HG03135 (cell line): ENCODE measurements around the gene SLC16A8.
"Not testable (repeated sequence)": the region's sequence is repeated elsewhere in the genome, so short reads cannot be mapped to it uniquely, and the experiment has no call there.

Experiments used
- ATAC-seq: cut with Tn5 transposase; IDR thresholded peaks from one replicate; pipeline ENCODE4 v1.9.1; 2021; ENCODE audit warnings: mild to moderate bottlenecking, moderate library complexity; ENCODE audit not compliant: unreplicated experiment

The SLC16A8 gene

DNA sequence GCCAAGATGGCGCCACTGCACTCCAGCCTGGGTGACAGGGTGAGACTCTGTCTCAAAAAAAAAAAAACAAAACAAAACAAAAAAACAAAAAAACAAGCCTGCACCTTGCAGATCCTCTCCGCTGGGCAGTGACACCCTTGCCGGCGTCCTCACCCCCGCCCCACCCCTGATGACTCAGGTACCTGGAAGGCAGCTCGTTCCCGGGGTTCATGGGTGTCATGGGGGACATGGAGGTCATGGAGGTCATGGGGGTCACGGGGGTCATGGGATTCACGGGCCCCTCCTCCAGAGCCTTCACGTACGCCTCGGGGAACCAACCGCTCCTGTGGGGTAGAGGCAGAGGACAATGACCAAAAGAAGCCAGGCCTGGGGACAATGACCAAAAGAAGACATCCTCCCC is 3.0 kb upstream of the SLC16A8 start:
- no peak for ATAC-seq

DNA sequence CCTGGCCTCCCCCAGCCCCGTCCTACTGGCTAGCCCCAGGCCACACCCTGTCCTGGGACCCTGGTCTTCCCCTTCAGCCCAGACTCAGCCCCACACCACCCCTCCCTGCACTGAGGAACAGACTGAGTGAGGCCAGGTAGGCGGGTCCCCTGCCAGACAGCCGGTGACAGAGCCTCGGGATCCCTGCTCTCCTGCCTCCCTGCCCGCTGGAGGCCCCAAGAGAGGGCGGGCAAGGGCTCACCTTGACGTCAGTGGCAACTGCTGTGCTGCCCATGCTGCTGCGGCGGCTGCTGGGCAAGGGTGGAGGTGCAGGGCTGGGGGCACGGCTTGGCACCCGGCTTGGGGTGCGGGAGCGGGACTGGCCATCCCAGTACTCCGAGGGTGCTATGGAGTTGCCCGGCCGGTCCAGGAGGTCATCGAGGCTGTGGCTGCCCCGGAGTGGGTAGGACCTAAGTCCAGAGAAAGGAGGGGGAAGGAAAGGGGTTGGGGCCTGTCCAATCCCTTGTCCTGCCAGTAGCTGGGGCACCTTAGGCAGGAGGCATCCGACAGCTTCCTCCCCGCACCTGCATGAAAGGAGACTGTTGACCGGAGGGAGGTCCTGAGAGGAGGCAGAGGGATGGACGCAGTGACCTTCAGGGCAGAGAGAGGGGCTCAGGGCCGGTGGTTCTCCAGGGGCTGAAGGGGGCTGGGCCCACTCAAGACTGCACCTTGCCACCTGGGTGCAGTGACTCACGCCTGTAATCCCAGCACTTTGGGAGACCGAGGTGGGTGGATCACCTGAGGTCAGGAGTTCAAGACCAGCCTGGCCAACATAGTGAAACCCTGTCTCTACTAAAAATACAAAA is 2.2 kb upstream of the SLC16A8 start:
- no peak for ATAC-seq

DNA sequence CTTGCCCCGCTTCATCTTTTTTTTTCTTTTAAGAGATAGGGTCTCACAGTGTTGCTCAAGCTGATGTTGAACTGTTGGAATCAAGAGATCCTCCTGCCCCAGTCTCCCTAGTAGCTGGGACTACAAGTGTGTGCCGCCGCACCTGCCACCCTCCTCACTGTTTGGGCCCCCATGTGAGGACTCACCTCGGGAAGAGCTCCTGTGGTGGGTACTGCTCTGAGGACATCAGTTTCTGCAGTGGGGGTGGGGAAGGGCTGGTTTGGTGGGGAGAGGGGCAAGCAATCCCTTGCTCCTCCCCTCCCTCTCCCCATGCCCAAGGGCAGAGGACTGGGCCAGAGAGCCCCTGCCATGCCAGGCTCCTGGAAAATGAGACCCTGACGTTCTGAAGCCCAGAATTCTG is 1.5 kb upstream of the SLC16A8 start:
- no peak for ATAC-seq

DNA sequence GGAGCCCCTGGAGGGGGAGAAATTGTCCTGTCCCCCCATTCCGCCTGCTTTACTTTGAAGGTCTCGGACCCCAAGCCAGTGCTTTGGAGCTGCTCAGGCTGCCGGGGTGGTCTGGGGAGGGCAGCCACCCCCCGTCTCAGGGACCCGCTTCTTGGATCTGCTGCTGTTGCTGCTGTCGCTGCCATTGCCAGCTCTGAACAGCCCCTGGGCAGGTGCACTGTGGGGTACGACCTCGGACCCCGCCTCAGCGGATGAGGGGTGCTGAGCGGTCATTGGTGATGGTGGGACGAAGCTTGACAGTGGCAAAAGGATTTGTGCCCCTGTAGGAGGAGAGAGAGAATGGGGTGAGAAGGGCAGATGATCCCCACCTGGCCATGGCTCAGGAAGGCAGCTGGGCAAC is 1.1 kb upstream of the SLC16A8 start:
- no peak for ATAC-seq

DNA sequence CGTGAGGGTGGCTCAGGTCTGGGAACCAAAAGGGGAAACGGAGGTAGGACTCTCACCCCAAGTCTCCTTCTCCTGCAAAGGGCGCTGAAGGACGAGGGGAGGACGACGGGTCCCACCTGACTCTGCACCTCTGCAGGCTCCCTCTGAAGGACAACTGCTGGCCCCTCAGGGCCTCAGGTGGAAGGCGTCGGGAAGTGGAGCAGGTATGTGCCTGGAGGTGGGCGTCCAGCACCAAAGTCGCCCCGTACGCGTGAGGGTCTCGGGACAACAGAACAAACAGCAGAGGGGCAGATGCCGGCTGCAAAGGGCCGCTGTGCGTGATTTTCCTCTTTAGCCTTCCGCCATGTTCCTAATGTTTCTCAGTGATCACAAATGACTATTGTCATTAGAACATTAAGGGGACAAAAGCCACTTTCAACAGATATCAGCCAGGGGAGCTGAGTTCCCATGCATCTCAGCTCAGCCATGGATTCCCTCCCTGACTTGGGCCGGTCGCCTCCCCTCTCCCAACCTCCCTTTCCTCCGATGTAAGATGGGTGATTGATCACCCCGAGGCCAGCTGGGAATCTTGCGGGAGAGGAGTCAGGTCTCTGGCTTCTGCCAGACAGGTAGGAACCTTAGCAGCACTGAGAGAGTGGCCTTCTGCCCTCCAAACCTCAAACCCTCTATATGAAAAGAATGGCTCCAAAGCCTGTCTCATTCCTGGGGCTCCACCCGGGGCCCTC is 836 bp downstream of the SLC16A8 start:
- ATAC-seq = no peak

DNA sequence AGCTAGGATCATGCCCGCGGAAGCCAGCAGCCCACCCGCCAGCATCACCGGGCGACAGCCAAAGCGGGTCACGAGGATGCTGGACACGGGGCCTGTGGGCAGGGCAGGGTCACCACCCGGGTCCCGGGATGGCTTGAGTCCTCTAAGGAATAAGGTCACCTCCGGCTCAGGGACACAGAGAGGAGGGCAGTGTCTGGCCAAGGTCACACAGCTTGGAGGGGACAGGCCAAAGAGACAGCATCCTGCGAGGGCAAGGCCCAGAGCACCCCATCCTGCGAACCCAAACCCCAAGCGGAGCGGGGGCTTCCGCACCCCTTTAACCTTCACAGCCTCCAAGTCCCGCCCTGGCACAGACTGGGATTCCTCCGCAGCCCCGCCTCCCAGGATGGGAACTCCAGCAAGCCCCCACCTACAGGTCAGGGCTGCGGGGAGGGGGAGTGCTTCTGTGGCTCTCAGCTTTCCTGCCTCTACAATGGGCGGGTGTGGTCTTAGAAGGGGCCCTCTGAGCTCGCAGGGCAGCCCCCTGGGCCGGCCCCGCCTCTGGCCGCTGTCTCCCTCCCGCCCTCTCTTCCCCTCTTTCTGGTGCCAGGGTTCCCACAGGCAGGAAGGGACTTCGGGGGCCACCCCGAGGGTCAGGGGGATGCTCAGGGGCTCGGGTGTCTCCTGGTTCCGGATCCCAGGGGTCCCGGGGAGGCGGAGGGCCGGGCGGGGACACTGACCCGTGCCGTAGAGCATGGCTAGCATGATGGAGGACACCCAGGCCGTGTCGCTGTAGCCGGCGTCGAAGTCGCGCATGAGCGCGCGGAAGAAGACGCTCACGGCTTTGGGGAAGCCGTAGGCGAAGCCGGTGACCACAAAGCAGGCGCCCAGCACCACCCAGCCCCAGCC is 1.8 kb downstream of the SLC16A8 start:
- ATAC-seq = no peak

DNA sequence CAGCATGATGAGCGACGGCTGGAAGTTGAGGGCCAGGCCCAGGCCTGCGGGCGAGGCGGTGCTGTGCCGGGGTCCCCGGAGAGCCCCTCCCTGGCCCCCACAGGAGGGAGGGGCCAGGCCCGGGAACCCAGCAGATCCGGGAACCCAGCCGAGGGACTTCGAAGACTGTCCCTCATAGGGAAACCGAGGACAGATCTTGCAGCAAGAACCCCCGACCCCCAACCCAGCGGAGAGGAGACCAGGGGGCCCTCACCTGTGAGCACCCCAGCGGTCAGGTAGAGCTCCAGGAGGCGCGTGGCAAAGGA is 2.4 kb downstream of the SLC16A8 start:
- no peak for ATAC-seq

DNA sequence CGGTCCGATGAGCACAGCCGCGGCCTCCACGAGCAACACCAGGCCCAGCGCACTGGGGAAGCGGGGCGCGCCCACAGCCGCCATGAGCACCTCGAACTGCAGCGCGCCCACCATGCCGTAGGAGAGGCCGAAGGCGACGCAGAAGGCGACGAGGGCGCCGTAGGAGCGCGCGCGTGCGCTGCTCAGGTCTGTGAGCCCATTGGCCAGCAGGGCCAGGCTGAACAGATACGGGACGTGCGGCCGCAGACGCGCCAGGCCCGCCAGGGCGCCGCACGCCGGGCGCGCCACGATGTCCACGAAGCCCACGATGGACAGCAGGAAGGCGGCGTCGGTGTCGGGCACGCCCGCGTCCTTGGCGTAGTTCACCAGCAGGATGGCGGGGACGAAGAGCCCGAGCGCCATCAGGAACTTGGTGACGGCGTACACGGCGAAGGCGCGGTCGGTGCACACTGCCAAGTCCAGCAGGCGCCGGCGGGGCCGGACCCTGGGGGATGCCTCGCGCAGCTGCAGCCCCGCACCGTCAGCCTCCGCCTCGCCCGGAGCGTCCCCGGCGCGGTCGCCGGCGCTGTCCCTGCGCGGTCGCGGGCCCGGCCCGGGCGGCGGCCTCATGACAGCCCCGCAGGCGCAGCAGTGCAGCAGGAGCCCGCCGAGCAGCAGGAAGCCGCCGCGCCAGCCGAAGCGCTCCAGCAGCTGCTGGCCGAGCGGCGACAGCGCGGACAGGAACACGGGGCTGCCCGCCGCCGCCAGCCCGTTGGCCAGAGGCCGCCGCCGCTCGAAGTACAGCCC is 2.9 kb downstream of the SLC16A8 start:
- ATAC-seq = no peak

DNA sequence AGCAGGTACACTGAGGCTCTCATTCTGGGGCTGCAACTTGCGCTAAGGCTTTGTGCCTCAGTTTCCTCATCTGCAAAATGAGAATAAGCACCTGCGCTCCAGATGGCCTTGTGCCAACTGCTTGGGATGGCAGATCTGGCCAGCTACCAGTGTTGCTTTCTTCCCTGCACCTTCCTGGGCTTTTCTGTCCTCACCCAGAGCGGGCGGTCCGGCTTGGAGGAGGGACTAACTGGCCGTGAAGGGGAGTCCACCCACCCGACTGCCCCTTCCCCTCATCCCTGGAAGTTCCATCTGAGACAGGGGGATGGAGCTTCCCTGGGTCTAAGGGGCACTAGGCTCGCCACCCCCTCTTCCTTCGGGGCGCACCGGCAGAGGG is 3.5 kb downstream of the SLC16A8 start:
- ATAC-seq = no peak

DNA sequence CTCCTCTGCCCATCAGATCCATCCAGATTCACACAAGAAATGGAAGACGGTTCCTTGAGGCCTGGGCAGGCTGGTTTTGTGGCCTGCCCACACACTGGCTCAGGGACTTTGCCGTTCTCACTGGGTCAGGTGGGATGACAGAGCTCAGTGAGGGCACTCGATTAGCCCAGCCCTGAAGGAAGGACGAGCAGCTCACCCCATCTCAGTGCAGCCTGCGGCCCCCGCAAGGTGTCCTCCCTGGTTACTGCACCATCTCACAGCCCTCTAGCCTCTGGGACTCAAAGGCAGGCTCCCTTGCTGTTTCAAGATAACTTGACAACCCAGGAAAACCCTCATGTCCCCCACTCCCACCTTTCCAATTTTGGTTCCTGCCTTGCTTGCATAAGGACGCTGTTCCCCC is 4.2 kb downstream of the SLC16A8 start:
- ATAC-seq = no peak

DNA sequence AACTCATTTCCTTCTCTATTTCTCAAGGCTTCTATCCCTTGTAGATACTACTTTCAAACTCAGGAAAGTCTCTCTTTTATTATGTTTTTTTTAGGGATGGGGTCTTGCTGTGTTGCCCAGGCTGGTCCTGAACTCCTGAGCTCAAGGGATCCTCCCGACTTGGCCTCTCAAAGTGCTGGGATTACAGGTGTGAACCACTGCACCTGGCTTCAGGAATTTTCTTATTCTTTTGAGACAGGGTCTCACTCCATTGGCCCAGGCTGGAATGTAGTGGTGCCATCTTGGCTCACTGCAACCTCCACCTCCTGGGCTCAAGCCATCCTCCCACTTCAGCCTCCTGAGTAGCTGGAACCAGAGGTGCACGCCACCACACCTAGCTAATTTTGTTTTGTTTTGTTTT is 4.8 kb downstream of the SLC16A8 start:
- not testable (repeated sequence) for ATAC-seq

DNA sequence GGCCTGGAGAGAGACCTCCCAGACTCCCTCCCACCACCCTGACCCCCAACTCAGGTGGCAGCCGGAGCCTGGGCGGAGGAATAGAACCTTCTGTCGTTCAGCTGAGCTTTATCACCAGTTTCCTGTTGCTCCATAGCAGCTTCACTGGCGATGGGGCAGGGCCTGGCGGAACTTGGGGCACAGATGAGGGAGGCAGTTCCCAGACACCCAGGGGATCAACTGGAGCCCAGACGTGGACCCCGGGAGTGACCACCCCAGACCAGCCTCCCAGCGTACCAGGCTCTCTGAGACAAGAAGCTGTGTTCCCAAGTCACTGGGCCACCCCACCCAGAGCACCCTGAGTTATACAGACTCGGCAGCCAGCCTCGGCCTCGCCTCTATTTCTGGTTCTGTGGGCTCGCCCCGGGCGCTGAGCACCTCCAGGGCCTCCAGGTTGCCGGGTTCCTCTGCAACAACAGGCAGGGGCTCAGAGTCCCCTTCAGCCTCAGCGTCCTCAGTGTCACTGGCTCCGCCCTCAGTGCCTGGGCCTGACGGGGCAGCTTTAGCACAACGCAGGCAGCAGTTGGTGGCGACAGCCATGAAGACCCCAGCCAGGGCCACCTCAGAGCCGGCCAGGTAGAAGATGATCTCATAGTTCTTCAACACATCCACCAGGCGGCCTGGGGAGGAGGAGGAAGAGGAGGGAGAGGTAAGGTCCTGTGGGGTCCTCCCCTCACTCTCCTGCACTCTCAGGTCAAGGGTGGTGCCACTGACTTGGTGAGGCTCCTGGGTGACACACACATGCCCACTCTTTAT is 5.7 kb downstream of the SLC16A8 start:
- no peak for ATAC-seq

DNA sequence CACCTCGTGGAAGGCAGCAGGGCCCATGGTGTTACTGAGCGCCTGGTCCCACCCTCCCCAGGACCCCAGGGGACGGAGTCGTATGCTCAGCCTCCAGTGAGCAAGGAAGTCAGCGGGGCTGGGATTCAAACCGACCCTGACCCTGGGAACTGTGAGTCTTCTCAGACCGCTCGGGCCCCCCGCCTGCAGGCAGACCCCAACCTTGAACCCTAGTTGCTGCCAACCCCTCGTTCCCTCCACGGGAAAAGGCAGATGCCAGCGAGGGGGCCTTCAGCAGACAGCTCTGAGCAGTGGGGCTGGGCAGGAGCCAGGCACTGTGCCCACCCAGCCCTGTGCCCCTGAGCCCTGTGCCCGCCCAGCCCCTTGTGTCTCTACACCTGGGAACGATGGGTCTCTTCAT is 6.4 kb downstream of the SLC16A8 start:
- no peak for ATAC-seq

DNA sequence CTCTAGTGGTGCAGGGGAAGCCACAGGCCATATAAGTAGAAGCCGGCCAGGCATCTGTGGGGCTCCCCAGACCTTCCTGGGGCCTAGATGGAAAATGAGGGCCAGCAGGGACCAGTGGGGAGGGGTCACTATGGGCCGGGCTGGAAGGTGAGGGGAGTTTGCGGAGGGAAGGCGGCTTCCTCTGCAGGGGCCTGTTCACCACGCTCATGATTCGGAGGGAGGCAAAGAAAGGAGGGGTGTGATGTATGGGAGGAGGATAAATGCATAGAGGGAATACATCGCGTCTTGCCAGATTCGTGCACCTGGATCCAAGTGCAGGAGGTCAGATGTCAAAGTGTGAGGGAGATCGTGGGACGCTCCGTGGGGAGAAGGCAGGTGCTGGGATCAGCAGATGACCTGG is 6.9 kb downstream of the SLC16A8 start:
- ATAC-seq = no peak

DNA sequence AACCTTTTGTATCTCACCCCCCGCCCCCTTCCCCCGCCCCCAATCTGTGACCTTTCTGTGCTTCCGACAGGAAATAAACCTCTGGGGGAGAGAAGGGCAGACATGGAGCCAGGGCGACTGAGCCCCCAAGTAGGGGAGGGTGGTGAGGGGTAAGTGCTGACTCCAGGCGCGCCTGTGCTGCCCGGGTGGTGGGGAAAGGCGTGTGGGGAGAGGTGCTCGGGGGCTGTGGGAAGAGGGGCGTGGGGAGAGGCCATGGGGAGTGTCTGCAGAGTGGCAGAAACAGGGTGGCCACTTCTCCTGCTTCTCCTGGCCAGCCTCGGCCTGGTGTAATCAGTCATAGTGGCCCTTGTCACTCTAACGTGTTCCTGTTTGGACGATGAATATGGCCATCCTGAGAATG is 8.0 kb downstream of the SLC16A8 start:
- no peak for ATAC-seq

DNA sequence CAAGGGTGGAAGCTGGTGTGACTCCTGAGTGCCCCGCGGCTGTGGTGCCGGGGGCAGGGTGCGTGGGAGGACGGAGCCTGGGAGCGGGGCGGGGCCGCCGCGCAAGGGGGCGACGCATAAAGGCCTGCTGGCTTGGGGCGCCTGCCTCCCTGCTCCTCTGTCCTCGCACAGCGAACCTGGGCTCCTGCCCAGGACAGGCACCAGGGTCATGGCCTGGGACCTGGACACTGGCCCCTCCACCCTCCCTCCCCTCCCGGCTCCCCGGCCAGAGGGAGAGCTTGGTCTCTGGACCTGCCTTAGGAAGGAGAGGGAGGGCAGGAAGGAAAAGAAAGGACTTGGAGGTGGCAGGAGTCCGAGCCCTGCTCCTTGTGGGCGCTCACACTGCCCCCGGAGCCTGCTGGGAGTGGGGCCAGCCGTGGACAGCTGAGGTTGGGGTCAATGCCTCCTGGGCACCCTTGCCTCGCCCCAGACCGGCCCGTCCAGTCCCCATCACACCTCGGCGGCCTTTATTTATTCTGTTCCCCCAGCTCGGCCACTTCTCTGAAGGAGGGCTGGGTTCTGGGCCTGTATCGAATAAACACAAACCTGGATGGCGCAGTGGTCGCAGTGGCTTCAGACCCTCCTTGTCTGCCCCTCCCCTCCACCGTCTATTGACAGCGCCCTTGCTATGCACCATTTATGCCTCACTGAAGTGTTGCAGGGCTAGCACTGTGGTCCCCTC is 8.7 kb downstream of the SLC16A8 start:
- no peak for ATAC-seq

DNA sequence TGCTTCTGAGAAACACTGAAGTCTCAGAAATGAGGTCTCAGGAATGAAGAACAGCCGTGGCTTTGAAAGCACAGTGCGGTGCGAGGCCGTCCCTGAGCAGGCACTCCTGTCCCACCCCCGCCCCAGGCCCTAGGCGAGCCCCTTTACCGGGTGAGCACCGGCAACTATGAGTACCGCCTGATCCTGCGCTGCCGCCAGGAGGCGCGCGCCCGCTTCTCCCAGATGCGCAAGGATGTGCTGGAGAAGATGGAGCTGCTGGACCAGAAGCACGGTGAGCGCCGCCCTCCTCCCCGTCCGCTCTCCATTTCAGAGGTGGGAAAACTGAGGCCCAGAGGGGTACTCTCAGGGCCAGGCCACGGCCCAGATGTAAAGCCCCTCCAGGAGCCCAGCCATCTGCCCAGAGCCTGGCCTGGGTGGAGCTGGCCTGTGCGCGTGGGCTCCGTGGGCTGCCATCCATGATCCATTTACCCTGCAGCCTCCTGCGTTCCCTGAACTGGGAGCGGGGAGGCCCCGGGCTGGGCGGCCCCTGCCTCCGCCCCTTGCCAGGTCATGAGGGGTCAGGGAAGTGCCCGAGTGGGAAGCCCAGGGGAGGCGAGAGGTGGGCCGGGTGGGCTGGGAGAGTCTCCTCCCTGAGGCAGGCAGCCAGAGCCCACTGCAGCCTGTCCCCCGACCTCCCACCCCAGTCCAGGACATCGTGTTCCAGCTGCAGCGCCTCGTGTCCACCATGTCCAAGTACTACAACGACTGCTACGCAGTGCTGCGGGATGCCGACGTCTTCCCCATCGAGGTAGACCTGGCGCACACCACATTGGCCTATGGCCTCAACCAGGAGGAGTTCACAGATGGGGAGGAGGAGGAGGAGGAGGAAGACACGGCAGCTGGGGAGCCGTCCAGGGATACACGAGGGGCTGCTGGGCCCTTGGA is 9.5 kb downstream of the SLC16A8 start:
- ATAC-seq = no peak
